Epithelial cell of esophagus (primary cell): ENCODE results near the gene RPP30.

Source experiments
- DNase-seq: peaks from one replicate; pipeline ENCODE4 v3.0.0; 2010; ENCODE audit warnings: low read depth
- H3K4me3 ChIP-seq: 2 replicates; pipeline ENCODE4 v1.5.1; 2011; ENCODE audit warnings: mild to moderate bottlenecking, low read length, control low read depth
- TF ChIP-seq, protein P1 (sequence below): IDR thresholded peaks from 2 replicates; pipeline ENCODE4 v1.5.1; 2011; ENCODE audit warnings: low read depth, mild to moderate bottlenecking, low read length, control low read depth, inconsistent platforms; ENCODE audit not compliant: insufficient read depth; ENCODE audit errors: missing control alignments

The RPP30 gene

DNA sequence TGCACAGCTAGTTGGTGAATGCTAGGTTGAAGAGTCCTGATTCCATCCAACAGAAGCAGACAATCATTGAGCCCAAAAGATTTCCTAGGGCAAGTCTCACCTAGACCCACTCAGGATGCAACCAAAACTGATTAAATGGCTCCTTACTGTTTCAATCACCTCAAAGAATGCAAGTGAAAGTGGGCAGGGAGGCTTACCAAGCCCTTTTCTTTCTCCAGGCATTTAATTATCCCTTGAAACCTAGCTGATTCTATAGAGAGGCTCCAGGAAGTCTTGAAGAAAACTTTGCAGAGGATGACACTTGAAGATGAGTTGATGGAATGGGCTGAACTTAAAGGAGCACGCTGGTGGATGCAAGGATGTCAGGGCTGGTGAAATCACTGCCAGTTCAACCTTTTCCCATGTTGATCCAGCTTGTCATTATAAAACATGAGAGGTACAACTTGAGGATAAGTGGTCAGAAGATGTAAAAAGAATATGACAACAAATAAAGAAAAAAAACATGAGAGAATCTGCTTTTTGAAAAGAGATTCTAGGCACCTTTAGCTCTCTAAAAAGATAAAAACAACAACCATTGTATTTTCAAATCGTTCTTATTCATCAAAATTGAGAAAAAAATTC lies 51.4 kb downstream of the RPP30 start:
- H3K4me3 ChIP-seq: no peak overlapping the region
- TF ChIP-seq, protein P1, sequence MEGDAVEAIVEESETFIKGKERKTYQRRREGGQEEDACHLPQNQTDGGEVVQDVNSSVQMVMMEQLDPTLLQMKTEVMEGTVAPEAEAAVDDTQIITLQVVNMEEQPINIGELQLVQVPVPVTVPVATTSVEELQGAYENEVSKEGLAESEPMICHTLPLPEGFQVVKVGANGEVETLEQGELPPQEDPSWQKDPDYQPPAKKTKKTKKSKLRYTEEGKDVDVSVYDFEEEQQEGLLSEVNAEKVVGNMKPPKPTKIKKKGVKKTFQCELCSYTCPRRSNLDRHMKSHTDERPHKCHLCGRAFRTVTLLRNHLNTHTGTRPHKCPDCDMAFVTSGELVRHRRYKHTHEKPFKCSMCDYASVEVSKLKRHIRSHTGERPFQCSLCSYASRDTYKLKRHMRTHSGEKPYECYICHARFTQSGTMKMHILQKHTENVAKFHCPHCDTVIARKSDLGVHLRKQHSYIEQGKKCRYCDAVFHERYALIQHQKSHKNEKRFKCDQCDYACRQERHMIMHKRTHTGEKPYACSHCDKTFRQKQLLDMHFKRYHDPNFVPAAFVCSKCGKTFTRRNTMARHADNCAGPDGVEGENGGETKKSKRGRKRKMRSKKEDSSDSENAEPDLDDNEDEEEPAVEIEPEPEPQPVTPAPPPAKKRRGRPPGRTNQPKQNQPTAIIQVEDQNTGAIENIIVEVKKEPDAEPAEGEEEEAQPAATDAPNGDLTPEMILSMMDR: no peak
- DNase-seq: no peak

DNA sequence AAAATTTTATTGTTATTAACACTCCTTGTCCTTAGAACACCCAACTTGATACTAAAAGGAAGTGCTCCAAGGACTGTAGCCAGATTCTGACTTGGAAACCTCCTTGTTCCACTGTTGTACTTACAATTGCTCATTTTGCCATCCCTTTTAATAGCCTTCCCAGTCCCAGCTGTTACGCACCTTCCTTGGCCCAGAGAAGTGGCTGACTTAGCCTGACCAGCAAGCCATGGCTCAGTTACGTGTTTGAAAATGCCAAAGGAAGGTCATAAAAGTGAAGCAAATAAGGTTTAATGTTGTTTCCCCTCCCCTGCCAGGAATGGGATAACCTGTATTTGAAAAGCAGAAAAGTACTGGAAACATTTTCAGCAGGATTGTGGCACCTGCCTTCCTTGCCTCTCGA lies 52.8 kb downstream of the RPP30 start:
- DNase-seq: no peak
- TF ChIP-seq, protein P1: no peak
- H3K4me3 ChIP-seq: no peak overlapping the region

DNA sequence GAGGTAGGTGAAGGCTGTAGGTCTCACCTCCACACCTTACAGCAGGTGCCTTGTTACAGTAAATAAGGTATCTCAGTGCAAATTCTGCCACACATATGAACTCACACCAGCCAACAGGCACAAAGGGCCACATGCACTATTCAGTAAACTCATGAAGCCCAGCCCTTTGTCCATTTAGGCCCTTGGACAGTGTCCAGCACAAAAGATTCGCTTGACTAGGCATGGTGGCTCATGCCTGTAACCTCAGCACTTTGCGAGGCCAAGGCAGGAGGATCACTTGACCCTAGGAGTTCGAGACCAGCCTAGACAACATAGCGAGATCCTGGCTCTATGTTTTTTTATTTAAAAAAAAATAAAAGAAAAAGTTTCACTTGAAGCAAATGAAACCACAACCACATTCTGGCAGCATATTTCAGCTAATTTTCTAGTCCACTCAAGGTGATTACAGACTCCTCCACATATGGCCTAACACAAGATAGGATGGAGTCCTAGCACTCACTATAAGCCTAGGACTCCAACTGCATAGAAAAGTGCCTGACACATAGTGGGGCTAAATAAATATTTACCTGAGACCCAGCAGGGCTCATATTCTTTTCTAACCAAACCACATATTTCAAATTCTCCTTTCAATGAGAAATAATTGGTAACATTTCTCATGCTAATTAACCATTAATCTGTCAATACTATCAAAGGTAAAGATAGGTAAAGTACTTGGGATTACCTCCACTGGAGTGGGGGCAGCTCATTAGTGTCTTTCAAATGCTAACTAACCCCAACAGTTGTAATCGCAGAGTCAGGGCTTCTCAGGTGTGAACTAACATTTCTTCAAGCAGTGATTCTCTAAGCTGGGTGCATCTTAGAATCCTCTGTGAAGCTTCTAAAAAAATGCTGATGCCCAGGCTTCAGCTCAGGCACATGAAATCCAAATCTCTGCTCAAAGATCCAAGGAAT lies 53.6 kb downstream of the RPP30 start:
- H3K4me3 ChIP-seq: no peak overlapping the region
- TF ChIP-seq, protein P1: no peak
- no peak for DNase-seq

DNA sequence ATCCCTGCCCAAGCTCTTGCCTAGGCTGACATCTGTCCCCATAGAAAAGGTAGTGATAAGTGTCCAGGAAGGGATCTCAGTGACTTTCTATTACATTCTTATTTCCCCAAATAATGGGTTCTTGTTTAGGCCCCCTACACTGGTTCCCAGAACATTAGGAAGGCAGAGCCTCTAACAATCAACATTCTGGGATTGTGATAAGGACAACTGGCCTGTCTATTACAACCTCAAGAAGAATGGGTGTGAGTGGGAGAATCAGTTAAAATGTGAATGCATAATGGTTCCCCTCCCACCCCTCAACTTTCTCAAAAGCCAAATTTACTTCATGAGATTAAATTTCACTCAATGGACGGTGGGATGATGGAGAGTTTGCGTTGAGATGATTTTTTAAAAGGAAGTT lies 55.5 kb downstream of the RPP30 start:
- TF ChIP-seq, protein P1: no peak
- H3K4me3 ChIP-seq: no peak overlapping the region
- no peak for DNase-seq

DNA sequence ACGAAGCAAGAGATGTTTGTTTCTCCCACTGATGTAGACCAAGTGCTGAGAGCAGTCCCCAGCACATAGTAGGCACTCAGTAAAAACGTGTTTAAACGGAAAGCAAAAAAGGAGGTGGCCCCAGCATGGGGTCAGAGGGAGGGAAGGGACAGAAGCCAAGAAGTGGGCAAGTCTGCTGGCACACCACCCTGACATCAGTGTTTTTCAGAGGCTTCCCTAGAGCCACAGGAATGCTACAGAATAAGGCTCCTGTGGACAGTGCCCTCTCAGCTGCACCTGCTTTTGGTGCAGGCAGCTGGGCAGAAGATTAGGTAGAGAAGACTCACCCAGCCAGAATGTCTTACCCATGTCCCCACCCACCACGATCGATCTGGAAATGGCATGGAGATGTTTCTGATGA lies 57.4 kb downstream of the RPP30 start:
- H3K4me3 ChIP-seq: no peak overlapping the region
- no peak for DNase-seq
- TF ChIP-seq, protein P1: no peak

DNA sequence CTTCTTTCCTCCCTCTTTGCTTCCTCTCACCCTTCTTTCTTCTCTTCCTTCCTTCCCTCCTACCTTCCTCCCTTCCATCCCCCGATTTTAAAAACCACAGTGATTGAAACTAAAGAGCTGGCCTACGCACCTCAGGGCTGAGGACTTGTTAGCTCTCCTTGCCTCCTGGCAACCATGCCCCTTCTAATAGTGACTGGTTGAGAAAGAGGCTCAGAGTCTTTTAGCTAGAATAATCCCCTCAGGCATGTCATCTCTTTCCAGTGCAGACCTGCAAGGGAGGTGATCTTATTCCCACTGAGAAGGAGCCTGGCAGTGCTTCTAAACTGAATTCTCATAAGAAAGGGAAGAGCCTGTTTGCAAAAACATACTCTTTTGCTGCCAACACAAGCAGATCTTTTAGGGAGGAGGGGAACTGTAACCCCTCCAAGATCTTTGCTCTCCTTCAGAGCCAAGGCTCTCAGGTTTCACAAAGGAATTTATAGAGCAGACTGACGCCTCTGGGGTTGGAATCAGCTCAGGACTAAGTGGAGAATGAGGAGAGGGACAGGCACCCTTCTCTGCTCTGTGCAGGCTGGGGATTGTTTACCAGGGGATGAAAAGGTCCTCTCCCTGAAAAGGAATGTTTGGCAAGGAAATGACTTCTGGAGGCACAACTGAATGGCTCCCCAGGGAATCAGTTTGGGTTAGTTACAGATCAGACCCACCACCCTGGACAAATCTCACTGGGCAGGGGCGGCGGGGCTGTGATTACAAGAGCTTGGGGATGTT lies 58.5 kb downstream of the RPP30 start:
- peak; percentile 24 for DNase-seq
- TF ChIP-seq, protein P1: no peak
- no peak overlapping the region for H3K4me3 ChIP-seq
